ENCODE measurements around the gene CCSER2. TPM values are rescaled to one million over a fixed set of nuclear protein-coding genes. Genes with fewer than 3 reads are reported as not detected.

CCSER2 gene
- total and polyA plus RNA-seq, 2 donors (not counting 1 experiment from before 2014, with no cell fraction given), result 6.0 to 45.9 TPM

GRCh38 chr10:84546609-84547008, 218.2 kb downstream of the CCSER2 start:
- Histone ChIP-seq H3K36me3 (replicated peaks in 1 of 2; ENCODE audit: control extremely low read depth in 1 of 2, control insufficient read depth in 1 of 2, extremely low read depth in 1 of 2, insufficient read depth in 2 of 2, low read length in 1 of 2) (no peaks in the 10 kb centered on the region), H3K4me1 (ENCODE audit: control insufficient read depth in 2 of 2, insufficient read depth in 2 of 2, low read length in 2 of 2) (no peaks in the 10 kb centered on the region), H3K27ac (ENCODE audit: low read length in 2 of 2) (no peak overlapping the region), H3K9ac (ENCODE audit: low read length) (no peak overlapping the region), H3K9me3 (ENCODE audit: control extremely low read depth in 1 of 3, control insufficient read depth in 2 of 3, insufficient read depth in 1 of 3, low read length in 2 of 3) (no peaks in the 10 kb centered on the region), H3K27me3 (replicated peaks in 1 of 4; ENCODE audit: control extremely low read depth in 1 of 4, control insufficient read depth in 3 of 4, insufficient read depth in 4 of 4, low read length in 3 of 4) (peaks cover 0 to 10% (median 0%) of the 10 kb centered on the region in 4 experiments), H3K79me2 (ENCODE audit: control insufficient read depth, insufficient read depth, low read length) (no peaks in the 10 kb centered on the region), H2AFZ (ENCODE audit: insufficient read depth, low read depth, low read length, poor library complexity, severe bottlenecking) (no peak overlapping the region), H4K20me1 (ENCODE audit: control insufficient read depth, insufficient read depth, low read length, poor library complexity, severe bottlenecking) (no peaks in the 10 kb centered on the region), H3K4me2 (replicated peaks; ENCODE audit: low read depth, low read length, poor library complexity, severe bottlenecking) (no peak overlapping the region), H3K4me3 (ENCODE audit: control extremely low read depth in 1 of 5, extremely low read depth in 1 of 5, insufficient read depth in 1 of 5, low read depth in 2 of 5, low read length in 4 of 5) (no peak overlapping the region)
- no peak overlapping the region for H3K27ac Mint-ChIP-seq
- TF ChIP-seq CTCF (IDR thresholded peaks at IDR 0.05), result no peak
- TF ChIP-seq EZH2 (IDR thresholded peaks at IDR 0.05; ENCODE audit: borderline replicate concordance, insufficient read depth, low read depth, low read length, poor library complexity, severe bottlenecking), result no peak
- H3K4me3 Mint-ChIP-seq, result no peak overlapping the region
- no peaks in the 10 kb centered on the region for H3K4me1 Mint-ChIP-seq
- ChIA-PET POLR2A (no interaction called here), CTCF (interaction anchor here (2.3 kb wide), 1 partner anchor 10 kb away, joined by 7 read pairs; no protein-coding TSS in a partner anchor)
- 88% methylated on average over 5 of the region's 8 CpGs for WGBS (ENCODE audit: insufficient coverage)
- ATAC-seq (ENCODE audit: low read depth) (no peak), DNase-seq (no peak)
- intact Hi-C loops (cut with micrococcal nuclease), result no loop called here
- no peaks in the 10 kb centered on the region for H3K9me3 Mint-ChIP-seq (ENCODE audit: insufficient read depth)
- peaks cover 35% of the 10 kb centered on the region for H3K27me3 Mint-ChIP-seq

GRCh38 chr10:84547616-84548015, 219.2 kb downstream of the CCSER2 start:
- no peaks in the 10 kb centered on the region for H4K20me1 ChIP-seq (ENCODE audit: control insufficient read depth, insufficient read depth, low read length, poor library complexity, severe bottlenecking)
- Mint-ChIP-seq H3K4me1 (no peaks in the 10 kb centered on the region), H3K27ac (no peak overlapping the region), H3K27me3 (peaks cover 29% of the 10 kb centered on the region), H3K9me3 (ENCODE audit: insufficient read depth) (no peaks in the 10 kb centered on the region), H3K4me3 (no peak overlapping the region)
- intact Hi-C loops (cut with micrococcal nuclease), result no loop called here
- no peak overlapping the region for H3K27ac ChIP-seq (ENCODE audit: low read length in 2 of 2)
- no peak overlapping the region for H3K4me2 ChIP-seq (replicated peaks; ENCODE audit: low read depth, low read length, poor library complexity, severe bottlenecking)
- H3K27me3 ChIP-seq (replicated peaks in 1 of 4; ENCODE audit: control extremely low read depth in 1 of 4, control insufficient read depth in 3 of 4, insufficient read depth in 4 of 4, low read length in 3 of 4), result peaks cover 0 to 8% (median 0%) of the 10 kb centered on the region in 4 experiments
- TF ChIP-seq CTCF (IDR thresholded peaks at IDR 0.05) (no peak), EZH2 (IDR thresholded peaks at IDR 0.05; ENCODE audit: borderline replicate concordance, insufficient read depth, low read depth, low read length, poor library complexity, severe bottlenecking) (no peak)
- H3K79me2 ChIP-seq (ENCODE audit: control insufficient read depth, insufficient read depth, low read length), result no peaks in the 10 kb centered on the region
- DNase-seq (no peak), ATAC-seq (ENCODE audit: low read depth) (no peak)
- H3K4me3 ChIP-seq (ENCODE audit: control extremely low read depth in 1 of 5, extremely low read depth in 1 of 5, insufficient read depth in 1 of 5, low read depth in 2 of 5, low read length in 4 of 5), result no peak overlapping the region
- CTCF ChIA-PET, result interaction anchor here (2.3 kb wide), 1 partner anchor 11 kb away, joined by 7 read pairs; no protein-coding TSS in a partner anchor
- H3K9ac ChIP-seq (ENCODE audit: low read length), result no peak overlapping the region
- WGBS (ENCODE audit: insufficient coverage), result no CpG with 5 or more reads among the region's 3 CpGs
- no peaks in the 10 kb centered on the region for H3K36me3 ChIP-seq (replicated peaks in 1 of 2; ENCODE audit: control extremely low read depth in 1 of 2, control insufficient read depth in 1 of 2, extremely low read depth in 1 of 2, insufficient read depth in 2 of 2, low read length in 1 of 2)
- POLR2A ChIA-PET, result no interaction called here
- H2AFZ ChIP-seq (ENCODE audit: insufficient read depth, low read depth, low read length, poor library complexity, severe bottlenecking), result no peak overlapping the region
- H3K9me3 ChIP-seq (ENCODE audit: control extremely low read depth in 1 of 3, control insufficient read depth in 2 of 3, insufficient read depth in 1 of 3, low read length in 2 of 3), result no peaks in the 10 kb centered on the region
- no peaks in the 10 kb centered on the region for H3K4me1 ChIP-seq (ENCODE audit: control insufficient read depth in 2 of 2, insufficient read depth in 2 of 2, low read length in 2 of 2)
